B cell (primary cell): ENCODE results near the gene IGFL4. TPM values are rescaled to one million over a fixed set of nuclear protein-coding genes. Genes with fewer than 3 reads are reported as not detected.

Source experiments
- ATAC-seq: fragments of 200-7000 bp; cut with Tn5 transposase; one replicate; pipeline ENCODE4 v1.10.0; 2021; ENCODE audit warnings: low read depth, mild to moderate bottlenecking, moderate number of reproducible peaks, moderate library complexity
- CTCF ChIA-PET: fragments of 350-600 bp; sonication (Branson Sonifier 250); formaldehyde crosslinking; loops from one replicate; lab custom pipeline; 2021; ENCODE audit warnings: antibody characterized with exemption, inconsistent platforms; lab: Charles Lee
- POLR2A ChIA-PET: fragments of 350-600 bp; sonication (Branson Sonifier 250); formaldehyde crosslinking; loops from one replicate; lab custom pipeline; 2021; ENCODE audit warnings: antibody characterized with exemption; lab: Charles Lee
- DNase-seq: peaks from one replicate; pipeline ENCODE4 v3.0.0; 2013
- H2AFZ ChIP-seq: 2 replicates; pipeline ENCODE4 v1.6.1; 2012; ENCODE audit warnings: mild to moderate bottlenecking, low read depth, low read length; ENCODE audit not compliant: insufficient read depth, poor library complexity, severe bottlenecking
- H3K27ac ChIP-seq, 2 donors: 1 replicate in 1 of 2; 2 replicates in 1 of 2; pipeline ENCODE4 v1.5.1; 2012 to 2013; ENCODE audit warnings: low read length in 2 of 2, mild to moderate bottlenecking in 2 of 2, moderate library complexity in 1 of 2
- H3K27me3 ChIP-seq, 4 experiments: fragments of 200-600 bp in 1 of 4; sonication (generic) in 1 of 4; replicated peaks in 1 of 4; 1 replicate in 2 of 4; 2 replicates in 2 of 4; pipeline versions ENCODE4 v1.6.1 to v1.7.0; 2013 to 2016; ENCODE audit warnings: low read length in 3 of 4, mild to moderate bottlenecking in 2 of 4, mixed read lengths in 1 of 4, moderate library complexity in 1 of 4; ENCODE audit not compliant: insufficient read depth in 4 of 4, control insufficient read depth in 3 of 4; ENCODE audit errors: control extremely low read depth in 1 of 4
- H3K36me3 ChIP-seq, 2 experiments: replicated peaks in 1 of 2; 1 replicate in 1 of 2; 2 replicates in 1 of 2; pipeline versions ENCODE4 v1.6.1 to v1.7.1; 2013; ENCODE audit warnings: low read length in 1 of 2; ENCODE audit not compliant: insufficient read depth in 2 of 2, control insufficient read depth in 1 of 2; ENCODE audit errors: control extremely low read depth in 1 of 2, extremely low read depth in 1 of 2
- H3K4me1 ChIP-seq, 2 donors: fragments of 200-600 bp in 1 of 2; sonication (generic) in 1 of 2; 1 replicate in 1 of 2; 2 replicates in 1 of 2; pipeline versions ENCODE4 v1.5.1 to v1.6.1; 2013 to 2017; ENCODE audit warnings: low read length in 2 of 2; ENCODE audit not compliant: control insufficient read depth in 2 of 2, insufficient read depth in 2 of 2
- H3K4me2 ChIP-seq: replicated peaks from 2 replicates; pipeline ENCODE3; 2012; ENCODE audit warnings: mild to moderate bottlenecking, low read depth, low read length; ENCODE audit not compliant: poor library complexity, severe bottlenecking
- H3K4me3 ChIP-seq, 5 experiments: fragments of 200-600 bp in 1 of 5; sonication (generic) in 1 of 5; 1 replicate in 3 of 5; 2 replicates in 2 of 5; pipeline versions ENCODE4 v1.5.1 to v1.7.0; 2011 to 2016; ENCODE audit warnings: low read length in 4 of 5, mild to moderate bottlenecking in 4 of 5, low read depth in 2 of 5, control low read depth in 1 of 5, moderate library complexity in 1 of 5; ENCODE audit not compliant: insufficient read depth in 1 of 5; ENCODE audit errors: control extremely low read depth in 1 of 5, extremely low read depth in 1 of 5
- H3K79me2 ChIP-seq: fragments of 200-600 bp; sonication (generic); one replicate; pipeline ENCODE4 v1.6.0; 2016; ENCODE audit warnings: low read length; ENCODE audit not compliant: control insufficient read depth, insufficient read depth
- H3K9ac ChIP-seq: fragments of 200-600 bp; sonication (generic); 2 replicates; pipeline ENCODE4 v1.6.1; 2017; ENCODE audit warnings: mild to moderate bottlenecking, low read length, moderate library complexity
- H3K9me3 ChIP-seq, 3 donors: one replicate each; pipeline versions ENCODE4 v1.6.1 to v1.7.1; 2013; ENCODE audit warnings: low read length in 2 of 3; ENCODE audit not compliant: control insufficient read depth in 2 of 3, insufficient read depth in 1 of 3; ENCODE audit errors: control extremely low read depth in 1 of 3
- H4K20me1 ChIP-seq: 2 replicates; pipeline ENCODE4 v1.6.0; 2012; ENCODE audit warnings: mild to moderate bottlenecking, low read length; ENCODE audit not compliant: insufficient read depth, control insufficient read depth, poor library complexity, severe bottlenecking
- H3K27ac Mint-ChIP-seq: one replicate; pipeline ENCODE4 v1.8.0; 2021; ENCODE audit warnings: mixed read lengths
- H3K27me3 Mint-ChIP-seq: one replicate; pipeline ENCODE4 v1.8.0; 2021; ENCODE audit warnings: mixed read lengths
- H3K4me1 Mint-ChIP-seq: one replicate; pipeline ENCODE4 v1.8.0; 2021; ENCODE audit warnings: mixed read lengths
- H3K4me3 Mint-ChIP-seq: one replicate; pipeline ENCODE4 v1.8.0; 2021; ENCODE audit warnings: mixed read lengths
- H3K9me3 Mint-ChIP-seq: one replicate; pipeline ENCODE4 v1.8.0; 2022; ENCODE audit warnings: mixed read lengths; ENCODE audit not compliant: insufficient read depth
- CTCF ChIP-seq: fragments of 200-600 bp; IDR thresholded peaks from one replicate; pipeline ENCODE4 v1.8.0; 2022; ENCODE audit warnings: antibody characterized with exemption, mild to moderate bottlenecking
- EZH2 ChIP-seq: IDR thresholded peaks from 2 replicates; pipeline ENCODE4 v1.6.1; 2012; ENCODE audit warnings: borderline replicate concordance, low read depth, mild to moderate bottlenecking, moderate library complexity, low read length; ENCODE audit not compliant: insufficient read depth, poor library complexity, severe bottlenecking
- WGBS: methylation state at CpG from one replicate; pipeline ENCODE4 v1.1.5; 2013; ENCODE audit warnings: missing lambda C conversion rate; ENCODE audit not compliant: insufficient coverage; 5-methylcytosine and 5-hydroxymethylcytosine counted together
- intact Hi-C: fragments of 100-400 bp; cut with micrococcal nuclease; formaldehyde crosslinking; loops from one replicate; pipeline ENCODE4 v1.10.0; 2022
- polyA minus RNA-seq: library from RNA; depleted of rRNA, polyadenylated mRNA; stranded (reverse); fragments of >200 nt; gene quantifications from 2 replicates; pipeline ENCODE4 v1.2.3, GENCODE V29; 2012
- polyA plus RNA-seq: library from polyadenylated mRNA; depleted of rRNA; stranded (reverse); fragments of >200 nt; gene quantifications from 2 replicates; pipeline ENCODE4 v1.2.3, GENCODE V29; 2012
- total RNA-seq, 2 donors: library from RNA; stranded (reverse); fragments of 120-200 nt in 1 of 2; gene quantifications; 1 replicate in 1 of 2; 2 replicates in 1 of 2; pipeline versions ENCODE4 v1.2.3 to v1.2.4, GENCODE V29; 2013 to 2022

The IGFL4 gene
- not detected in 2 replicates for total RNA-seq
- total RNA-seq (2013), result 0.07 TPM
- not detected in 2 replicates for polyA plus RNA-seq
- not detected in 2 replicates for polyA minus RNA-seq

- no peak within 1 kb of the TSS for H3K4me3 Mint-ChIP-seq
- Histone ChIP-seq H3K27ac (no peak within 1 kb of the TSS), H3K9ac (no peak within 1 kb of the TSS), H3K4me3 (no peak within 1 kb of the TSS), H3K4me1 (no peaks in the 10 kb centered on the region), H3K27me3 (peaks cover 0 to 14% (median 9%) of the 10 kb centered on the region in 4 experiments), H3K36me3 (no peaks in the 10 kb centered on the region), H3K9me3 (peaks cover 0 to 4% (median 0%) of the 10 kb centered on the region in 3 donors), H3K79me2 (no peaks in the 10 kb centered on the region), H2AFZ (no peak within 1 kb of the TSS), H4K20me1 (no peaks in the 10 kb centered on the region), H3K4me2 (no peak within 1 kb of the TSS)
- no peaks in the 10 kb centered on the region for H3K4me1 Mint-ChIP-seq
- intact Hi-C loops, result no loop called here
- ChIA-PET POLR2A (no interaction called here), CTCF (interaction anchor here (0.7 to 1.5 kb wide), 2 partner anchors 12 to 850 kb away, joined by 5 to 8 read pairs; no protein-coding TSS in a partner anchor)
- no peak within 1 kb of the TSS for H3K27ac Mint-ChIP-seq
- WGBS, result 89% methylated on average over 5 of the region's 7 CpGs
- peaks cover 60% of the 10 kb centered on the region for H3K27me3 Mint-ChIP-seq
- TF ChIP-seq CTCF (no peak), EZH2 (no peak)
- DNase-seq, result no peak
- no peak for ATAC-seq
- H3K9me3 Mint-ChIP-seq, result no peaks in the 10 kb centered on the region
Observed at GRCh38 chr19:46040952-46041500, at the start of gene IGFL4. IGFL4 (minus strand) TSS chr19:46041002; CDS start chr19:46040962, 40 bp downstream.

GRCh38 chr19:46090444-46090843, 49.6 kb upstream of the IGFL4 start:
- peaks cover 0 to 8% (median 4%) of the 10 kb centered on the region in 4 experiments for H3K27me3 ChIP-seq
- no peaks in the 10 kb centered on the region for H3K4me1 ChIP-seq
- H3K4me1 Mint-ChIP-seq, result no peaks in the 10 kb centered on the region
- 92% methylated on average over 5 of the region's 5 CpGs for WGBS
- DNase-seq, result no peak
- no peak overlapping the region for H3K9ac ChIP-seq
- no peaks in the 10 kb centered on the region for H3K79me2 ChIP-seq
- no peak overlapping the region for H3K4me3 Mint-ChIP-seq
- no peak for ATAC-seq
- peaks cover 6 to 33% (median 24%) of the 10 kb centered on the region in 3 donors for H3K9me3 ChIP-seq
- no peaks in the 10 kb centered on the region for H4K20me1 ChIP-seq
- H3K4me3 ChIP-seq, result no peak overlapping the region
- peaks cover 30% of the 10 kb centered on the region for H3K27me3 Mint-ChIP-seq
- peaks cover 23% of the 10 kb centered on the region for H3K9me3 Mint-ChIP-seq
- TF ChIP-seq CTCF (no peak), EZH2 (no peak)
- no peak overlapping the region for H3K4me2 ChIP-seq
- POLR2A ChIA-PET, result no interaction called here
- H3K27ac ChIP-seq, result no peak overlapping the region
- H3K27ac Mint-ChIP-seq, result no peak overlapping the region
- intact Hi-C loops, result no loop called here
- CTCF ChIA-PET, result no interaction called here
- H2AFZ ChIP-seq, result no peak overlapping the region
- no peaks in the 10 kb centered on the region for H3K36me3 ChIP-seq
